ENCODE measurements around the gene PAAF1.
"Not testable (repeated sequence)": the region's sequence is repeated elsewhere in the genome, so short reads cannot be mapped to it uniquely, and the experiment has no call there.

Gene PAAF1

GRCh38 chr11:73888244-73888643 lies 11.4 kb downstream of the PAAF1 start:
- DNase-seq = no peak

GRCh38 chr11:73889019-73889418 lies 12.2 kb downstream of the PAAF1 start:
- DNase-seq = no peak

- no peak for DNase-seq
Observed at GRCh38 chr11:73889536-73889935, 12.7 kb downstream of the PAAF1 start.

- DNase-seq = no peak
Observed at GRCh38 chr11:73893041-73893440, 16.2 kb downstream of the PAAF1 start.

- DNase-seq = no peak
Observed at GRCh38 chr11:73894725-73895335, 18.0 kb downstream of the PAAF1 start.

DNA sequence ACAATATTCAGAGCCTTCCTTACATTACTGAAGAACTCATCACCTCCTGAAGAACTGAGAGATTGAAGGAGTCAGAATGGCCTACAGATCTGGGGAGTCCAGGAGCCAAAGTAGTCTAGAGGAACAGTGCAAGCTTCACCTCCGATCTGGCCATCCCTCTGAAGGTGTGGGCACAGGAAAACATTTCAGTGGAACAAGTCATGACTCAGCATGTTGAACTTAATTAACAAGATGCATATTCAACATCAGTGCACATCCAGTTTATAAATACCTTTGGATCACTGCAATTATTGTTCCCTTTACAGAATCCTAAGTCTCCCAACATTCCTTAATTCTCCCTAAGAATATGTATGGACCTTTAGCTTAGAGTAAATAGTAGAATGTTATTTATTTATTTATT lies 25.5 kb downstream of the PAAF1 start:
- DNase-seq = no peak

DNA sequence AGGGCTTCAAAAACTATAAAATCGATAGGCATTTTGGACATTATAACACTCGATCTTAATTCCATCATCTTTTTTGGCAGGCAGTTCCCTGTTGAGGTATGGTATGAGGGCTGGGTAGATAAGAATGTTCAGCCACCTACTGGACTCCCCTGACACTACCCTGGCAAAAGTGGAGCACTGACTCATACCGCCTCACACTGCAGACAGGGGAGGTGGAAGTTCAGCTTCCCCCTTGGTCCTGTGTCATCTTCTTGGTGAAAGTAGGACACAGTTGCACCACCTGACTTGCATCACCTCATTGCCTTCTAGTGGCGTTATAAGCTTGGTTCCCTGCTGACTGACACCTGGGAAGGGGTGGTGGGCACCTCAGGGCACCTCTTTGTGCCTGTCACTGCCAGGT lies 30.4 kb downstream of the PAAF1 start:
- DNase-seq = peak; percentile 0

DNA sequence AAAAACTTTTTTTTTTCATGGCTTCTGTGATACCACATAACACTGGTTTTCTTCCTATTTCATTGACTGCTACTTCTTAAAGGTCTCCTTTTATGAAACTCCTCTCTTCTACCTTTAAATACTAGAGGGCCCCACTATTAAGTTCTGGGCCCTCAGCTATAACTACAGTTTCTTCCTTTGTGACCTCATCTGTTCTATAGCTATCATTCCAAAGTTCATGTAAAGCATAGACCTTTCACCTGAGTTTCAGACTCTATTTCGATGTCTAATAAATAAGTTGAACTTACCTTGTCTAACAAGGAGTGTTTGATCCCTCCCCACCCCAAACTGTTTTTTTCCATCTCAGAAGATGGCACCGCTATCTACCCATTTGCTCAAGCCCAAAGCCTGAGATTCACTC lies 35.2 kb downstream of the PAAF1 start:
- no peak for DNase-seq

DNA sequence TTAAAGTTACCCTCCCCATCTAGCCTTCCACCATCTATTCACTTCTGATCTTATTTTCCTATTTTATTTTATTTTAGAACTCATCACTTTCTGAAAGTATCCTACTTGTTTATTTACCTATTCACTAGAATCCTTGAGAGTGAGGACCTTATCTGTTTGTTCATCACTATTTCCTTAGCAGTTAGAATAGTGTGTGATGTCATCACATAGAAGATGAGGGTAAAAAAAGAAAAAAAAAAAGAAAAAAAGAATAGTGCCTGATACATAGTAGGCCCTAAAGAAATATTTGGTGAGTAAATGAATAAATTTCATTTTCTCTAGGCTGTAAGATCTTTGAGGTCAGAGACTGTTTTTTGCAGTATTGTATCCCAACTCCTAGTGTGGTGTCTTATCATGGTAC lies 36.7 kb downstream of the PAAF1 start:
- no peak for DNase-seq

GRCh38 chr11:73914284-73914683 lies 37.5 kb downstream of the PAAF1 start:
- DNase-seq = no peak

DNA sequence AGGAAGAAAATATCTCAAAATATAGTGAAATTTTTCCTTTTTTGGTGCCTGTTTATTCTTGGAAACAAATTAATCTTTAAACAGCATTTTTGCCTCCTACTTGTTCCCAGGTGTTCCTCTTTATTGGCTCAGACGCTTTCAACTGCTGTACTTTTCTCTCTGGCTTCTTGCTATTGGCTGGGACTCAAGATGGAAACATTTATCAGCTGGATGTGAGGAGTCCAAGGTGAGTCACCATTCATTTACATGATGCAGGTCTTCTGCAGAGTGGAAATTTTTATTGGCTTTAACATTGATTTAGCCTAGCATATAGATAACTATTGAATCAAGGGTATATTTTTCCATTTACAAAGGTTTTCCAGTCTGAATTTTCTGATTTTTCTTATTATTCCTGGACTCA lies 39.6 kb downstream of the PAAF1 start:
- DNase-seq = no peak

- DNase-seq = no peak
Observed at GRCh38 chr11:73921180-73921579, 44.4 kb downstream of the PAAF1 start.

DNA sequence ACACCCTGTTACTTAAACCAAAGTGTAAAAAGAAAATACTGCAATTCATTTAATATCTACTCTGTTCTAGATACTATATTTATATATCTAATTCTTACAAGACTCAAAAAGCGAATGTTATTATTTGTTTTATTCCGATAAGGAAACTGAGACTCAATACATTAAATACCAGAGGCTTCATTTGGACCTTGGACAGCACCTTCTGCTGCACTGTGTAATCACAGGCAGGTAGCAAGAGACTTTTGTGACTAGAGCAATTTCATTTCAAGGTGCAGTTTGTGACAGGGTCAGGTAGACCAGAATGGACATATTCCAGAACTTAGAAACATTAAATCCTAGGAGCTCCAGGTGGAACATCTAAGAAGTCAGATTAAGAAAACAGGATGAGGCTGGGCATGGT lies 52.6 kb downstream of the PAAF1 start:
- no peak for DNase-seq

- peak; percentile 29 for DNase-seq
Observed at GRCh38 chr11:73931039-73931645, 54.3 kb downstream of the PAAF1 start.

DNA sequence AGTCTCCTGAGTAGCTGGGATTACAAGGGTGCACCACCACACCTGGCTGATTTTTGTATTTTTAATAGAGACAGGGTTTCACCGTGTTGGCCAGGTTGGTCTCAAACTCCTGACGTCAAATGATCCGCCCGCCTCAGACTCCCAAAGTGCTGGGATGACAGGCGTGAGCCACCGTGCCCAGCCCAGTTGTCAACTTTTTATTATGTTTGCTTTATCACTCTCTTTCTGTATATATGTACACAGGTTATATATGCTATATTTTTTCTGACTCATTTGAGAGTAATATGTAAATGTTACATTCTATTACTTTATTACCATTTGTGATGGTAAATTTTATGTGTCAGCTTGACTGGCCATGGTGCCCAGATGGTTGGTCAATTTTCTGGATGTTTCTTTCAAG lies 55.2 kb downstream of the PAAF1 start:
- DNase-seq = no peak

GRCh38 chr11:73932781-73933180 lies 56.0 kb downstream of the PAAF1 start:
- no peak for DNase-seq

- not testable (repeated sequence) for DNase-seq
Observed at GRCh38 chr11:73936047-73936446, 59.2 kb downstream of the PAAF1 start.

- no peak for DNase-seq
Observed at GRCh38 chr11:73939096-73939495, 62.3 kb downstream of the PAAF1 start.

GRCh38 chr11:73940801-73941570 lies 64.2 kb downstream of the PAAF1 start:
- no peak for DNase-seq

DNA sequence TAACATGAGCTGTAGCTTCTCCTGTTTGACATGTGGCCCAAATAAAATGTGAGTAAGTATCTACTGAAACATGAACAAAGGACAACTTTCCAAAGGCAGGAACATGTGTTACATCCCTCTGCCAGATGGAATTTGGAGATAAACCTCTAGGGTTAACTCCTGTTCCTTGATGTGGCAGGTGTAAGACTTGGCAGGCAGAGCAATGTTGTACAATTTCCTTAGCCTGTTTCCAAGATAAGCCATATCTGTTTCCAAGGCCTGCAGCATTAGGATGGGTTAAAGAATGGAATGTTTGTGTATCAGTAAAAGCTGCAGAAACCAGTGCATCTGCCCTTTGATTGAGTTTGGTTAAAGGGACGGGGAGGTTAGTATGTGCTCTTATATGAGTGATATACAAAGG lies 65.2 kb downstream of the PAAF1 start:
- DNase-seq = no peak

- DNase-seq = no peak
Observed at GRCh38 chr11:73944085-73944484, 67.3 kb downstream of the PAAF1 start.

DNA sequence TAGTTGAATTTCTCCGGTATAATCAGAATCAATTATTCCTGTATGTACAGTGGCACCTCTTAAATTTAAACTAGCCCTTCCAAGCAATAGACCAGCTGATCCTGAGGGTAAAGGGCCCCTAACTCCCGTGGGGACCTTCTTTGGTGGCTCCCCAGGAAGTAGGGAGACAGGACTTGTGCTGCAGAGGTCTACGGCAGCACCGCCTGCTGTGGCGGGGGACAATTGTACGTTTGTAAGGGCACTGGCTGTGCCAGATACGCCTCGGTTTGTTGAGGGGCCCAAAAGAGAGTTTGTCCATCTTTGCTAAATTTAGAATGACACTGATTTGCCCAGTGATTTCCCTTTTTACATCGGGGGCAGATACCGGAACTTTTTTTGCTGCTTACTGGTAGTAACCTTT lies 68.1 kb downstream of the PAAF1 start:
- DNase-seq = no peak

DNA sequence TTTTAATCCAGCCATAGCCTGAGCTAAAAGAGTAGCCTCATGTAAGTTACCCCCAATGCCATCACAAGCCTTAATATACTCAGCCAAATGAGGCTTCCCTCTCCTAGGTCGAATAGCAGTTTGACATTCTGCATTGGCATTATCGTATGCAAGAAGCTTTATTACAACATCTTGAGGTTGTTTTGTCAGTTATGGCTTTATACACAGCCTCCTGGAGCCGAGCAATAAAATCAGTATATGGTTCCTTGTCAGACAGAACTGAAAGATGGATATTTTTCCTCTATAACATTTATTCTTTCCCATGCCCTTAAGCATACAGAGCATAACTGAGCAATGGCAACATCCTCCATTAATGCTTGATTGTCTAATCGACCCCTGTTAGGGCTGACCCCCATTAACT lies 68.6 kb downstream of the PAAF1 start:
- DNase-seq = no peak

DNA sequence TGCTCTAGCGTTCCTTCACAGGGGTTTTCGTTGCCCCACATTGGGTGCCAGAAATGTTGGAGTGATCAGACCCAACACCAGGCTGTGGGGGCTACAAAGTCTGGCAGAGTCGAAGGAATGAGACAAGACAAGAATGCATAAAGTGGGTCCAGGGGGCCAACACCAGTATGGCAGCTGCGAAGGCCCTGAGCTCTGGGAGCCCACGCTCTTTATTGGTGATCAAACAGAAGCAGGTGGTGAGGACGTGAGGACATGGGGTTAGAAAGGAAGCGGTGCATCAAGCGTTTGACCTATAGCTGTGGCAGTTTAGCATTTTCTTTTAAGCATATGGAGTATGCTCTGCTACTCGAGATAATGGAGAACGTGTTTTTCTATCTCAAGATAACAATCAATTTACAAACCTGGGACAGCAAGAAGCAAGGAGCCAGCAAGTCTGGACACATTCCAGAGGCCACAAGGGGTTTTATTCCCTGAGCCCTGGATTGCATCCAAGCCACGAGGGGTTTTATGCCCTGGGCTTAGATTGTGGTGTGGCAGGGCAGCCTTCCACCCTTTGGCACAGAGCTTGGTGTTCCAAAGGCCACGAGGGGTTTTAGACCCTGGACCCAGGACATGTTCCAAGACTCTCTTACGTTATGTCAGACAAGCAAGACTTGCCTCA lies 70.1 kb downstream of the PAAF1 start:
- DNase-seq = no peak

Data from CD4-positive, alpha-beta T cell treated with Interleukin-17A for 1 hour (primary cell).